T-helper 2 cell treated with Interferon-gamma antibody and Interleukin-4, amounts not matched to agents 100 ng/mL and 5 ng/mL, for 36 hours (primary cell): ENCODE data around the gene HS6ST3. TPM values are rescaled to one million over a fixed set of nuclear protein-coding genes. Genes with fewer than 3 reads are reported as not detected.
"Not testable (repeated sequence)": the region's sequence is repeated elsewhere in the genome, so short reads cannot be mapped to it uniquely, and the experiment has no call there.

Source experiments
- intact Hi-C: fragments of 100-400 bp; cut with micrococcal nuclease; formaldehyde crosslinking; loops from one replicate; pipeline ENCODE4 v1.15.1; 2023
- total RNA-seq: library from RNA; stranded (reverse); gene quantifications from 2 replicates; pipeline ENCODE4 v1.2.3, GENCODE V29; 2022

Gene HS6ST3
- total RNA-seq, 1 donor from 2014 or later, result not detected

DNA sequence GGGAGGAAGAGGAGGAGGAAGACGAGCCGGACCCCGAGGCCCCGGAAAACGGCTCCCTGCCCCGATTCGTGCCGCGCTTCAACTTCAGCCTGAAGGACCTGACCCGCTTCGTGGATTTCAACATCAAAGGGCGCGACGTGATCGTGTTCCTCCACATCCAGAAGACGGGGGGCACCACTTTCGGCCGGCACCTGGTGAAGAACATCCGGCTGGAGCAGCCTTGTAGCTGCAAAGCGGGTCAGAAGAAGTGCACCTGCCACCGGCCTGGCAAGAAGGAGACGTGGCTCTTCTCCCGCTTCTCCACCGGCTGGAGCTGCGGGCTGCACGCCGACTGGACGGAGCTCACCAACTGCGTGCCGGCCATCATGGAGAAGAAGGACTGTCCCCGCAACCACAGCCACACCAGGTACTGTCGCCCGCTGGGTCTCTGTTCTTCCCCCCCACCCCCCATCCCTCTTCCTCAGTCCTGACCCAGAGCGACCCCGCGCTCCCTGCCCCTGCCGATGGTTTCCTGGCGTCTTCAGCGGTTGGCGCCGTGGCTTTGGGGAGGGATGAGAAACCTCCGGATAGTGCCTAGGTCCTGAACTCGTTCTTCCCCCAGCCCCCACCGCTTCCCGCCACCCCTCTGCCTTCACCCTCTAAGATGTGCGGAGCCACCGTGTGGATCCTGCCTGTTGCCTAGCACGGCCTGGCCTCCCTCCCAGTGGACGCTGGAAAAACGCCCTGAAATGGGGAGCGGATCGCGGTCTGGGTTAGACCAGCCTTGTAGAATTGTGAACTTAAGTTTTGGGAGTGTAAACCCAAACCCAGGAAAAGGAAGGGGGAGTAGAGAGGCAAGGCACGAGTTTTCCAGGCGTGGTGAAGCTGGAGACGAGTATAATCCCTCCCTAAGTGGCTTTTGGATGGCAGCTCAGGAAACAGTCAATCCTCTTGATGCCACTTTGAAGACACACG, 1.5 kb downstream of the HS6ST3 start:
- intact Hi-C loops, result no loop called here

DNA sequence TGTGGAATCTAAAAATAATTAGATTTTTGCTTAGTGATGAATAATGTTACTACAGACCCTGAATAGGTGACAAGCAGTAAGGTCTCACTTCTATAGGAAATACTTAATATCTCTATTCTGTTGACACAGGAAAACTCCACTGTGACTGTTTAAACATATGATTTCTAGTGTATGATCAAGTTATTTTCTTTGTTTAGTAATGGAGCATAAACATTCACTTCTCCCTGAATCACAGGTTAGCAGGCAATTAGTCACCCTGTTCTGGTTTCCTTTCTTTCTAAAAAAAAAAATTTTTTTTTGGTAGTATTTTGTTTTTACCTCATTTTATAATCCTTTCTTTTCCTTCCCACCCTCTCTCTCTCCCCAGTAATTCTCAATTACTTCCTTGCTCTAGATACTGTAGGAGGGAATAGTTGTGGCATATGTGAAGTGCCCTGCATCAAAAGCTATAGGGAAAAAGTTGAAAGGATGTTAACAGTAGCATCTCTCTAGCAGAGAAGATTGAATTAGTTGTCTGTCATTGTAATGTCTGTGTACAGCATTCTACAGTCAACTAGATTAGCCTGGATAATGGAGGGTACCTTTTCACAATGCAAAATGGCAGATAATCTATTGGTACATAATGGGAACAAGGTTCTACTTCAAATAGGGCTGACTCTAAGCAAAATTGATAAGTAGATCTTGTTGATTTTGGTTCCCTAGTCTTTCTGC, 3.5 kb downstream of the HS6ST3 start:
- intact Hi-C loops, result no loop called here

DNA sequence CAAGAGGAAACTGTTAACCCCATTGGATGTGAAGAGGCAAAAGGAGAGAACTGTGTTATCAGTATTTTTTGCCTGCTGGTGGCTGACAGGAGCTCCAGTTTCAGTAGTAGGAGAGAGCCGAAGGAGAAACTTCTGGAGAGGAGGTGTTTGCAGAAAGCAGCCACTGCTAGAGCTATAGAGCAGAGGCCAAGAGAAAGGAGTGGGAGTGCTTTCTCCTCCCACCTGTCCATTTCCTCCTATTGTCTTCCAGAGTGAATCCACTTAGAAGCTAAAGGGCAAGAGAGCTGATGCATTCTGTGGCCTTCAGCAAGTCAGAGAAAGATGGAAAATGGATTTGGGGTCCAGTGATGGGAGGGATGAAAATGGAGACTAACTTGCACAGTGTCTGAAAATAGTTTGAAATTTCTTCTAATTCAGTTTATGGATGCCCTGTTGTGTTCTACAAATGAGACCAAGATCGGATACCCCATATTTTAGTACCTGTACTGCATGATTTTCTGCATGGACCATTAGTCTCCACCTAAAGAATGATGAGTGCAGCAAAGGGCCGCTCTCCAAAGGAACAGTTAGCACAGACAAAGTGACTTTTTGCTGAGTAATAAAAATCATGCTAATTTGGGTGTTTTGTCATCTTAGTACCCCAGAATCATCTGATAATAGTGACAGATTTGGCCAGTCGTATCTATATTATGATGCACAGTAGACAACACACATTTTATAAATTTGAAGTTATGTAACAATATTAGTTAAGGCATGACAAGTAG, 10.7 kb downstream of the HS6ST3 start:
- intact Hi-C loops, result no loop called here

DNA sequence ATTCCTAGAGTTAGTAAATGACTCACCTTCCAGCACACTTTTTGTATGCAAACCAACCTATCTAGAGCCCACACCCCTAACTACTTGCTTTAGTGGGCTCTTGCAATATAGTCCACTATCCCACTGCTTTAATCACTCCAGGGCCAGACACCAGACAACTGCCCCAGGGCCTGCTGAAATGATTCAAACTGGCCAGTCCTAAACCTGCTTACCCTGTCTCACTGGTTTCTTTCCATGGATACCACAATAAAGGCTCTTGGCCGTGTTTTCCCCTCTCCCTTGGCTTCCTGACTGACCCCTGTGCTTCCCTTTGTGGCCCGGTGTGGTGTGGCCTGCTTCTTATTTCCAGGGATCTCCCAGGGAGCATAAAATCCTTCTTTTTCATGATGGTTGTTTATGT, 14.6 kb downstream of the HS6ST3 start:
- intact Hi-C loops, result no loop called here

DNA sequence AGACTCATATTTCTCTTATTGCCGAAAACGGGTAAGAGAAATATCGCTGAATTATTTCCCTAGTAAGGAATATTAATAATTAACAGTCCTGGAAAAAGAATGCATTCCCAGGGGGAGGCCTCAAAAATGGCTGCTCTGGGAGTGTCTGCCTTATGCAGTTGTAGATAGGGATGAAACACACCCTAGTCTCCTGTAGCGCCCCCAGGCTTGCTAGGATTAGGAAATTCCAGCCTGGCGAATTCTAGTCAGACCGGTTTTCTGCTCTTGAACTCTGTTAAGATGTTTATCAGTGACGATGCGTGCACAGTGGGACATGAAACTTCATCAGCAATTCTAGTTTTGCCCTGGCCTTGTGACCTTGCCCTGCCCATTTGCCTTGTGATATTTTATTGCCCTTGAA, 18.2 kb downstream of the HS6ST3 start:
- intact Hi-C loops, result not testable (repeated sequence)

DNA sequence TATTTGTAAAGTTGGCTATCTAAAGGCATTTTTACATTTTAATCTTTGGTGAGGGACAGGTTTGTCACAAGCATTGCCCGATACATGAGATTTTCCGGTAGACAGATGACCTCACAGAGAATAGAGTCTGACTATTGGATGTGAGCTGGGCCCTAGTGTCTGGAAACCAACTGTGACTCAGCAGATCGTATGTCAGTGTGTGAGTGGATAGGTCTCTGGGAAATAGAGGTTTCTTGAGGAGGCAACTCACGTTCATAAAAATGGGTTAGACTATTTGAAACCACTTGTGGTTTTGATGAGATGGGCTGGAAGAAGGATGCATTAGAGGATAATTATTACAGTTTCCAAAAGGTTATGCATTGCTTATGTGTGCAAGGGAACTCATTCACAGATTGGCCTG, 19.2 kb downstream of the HS6ST3 start:
- intact Hi-C loops, result no loop called here

DNA sequence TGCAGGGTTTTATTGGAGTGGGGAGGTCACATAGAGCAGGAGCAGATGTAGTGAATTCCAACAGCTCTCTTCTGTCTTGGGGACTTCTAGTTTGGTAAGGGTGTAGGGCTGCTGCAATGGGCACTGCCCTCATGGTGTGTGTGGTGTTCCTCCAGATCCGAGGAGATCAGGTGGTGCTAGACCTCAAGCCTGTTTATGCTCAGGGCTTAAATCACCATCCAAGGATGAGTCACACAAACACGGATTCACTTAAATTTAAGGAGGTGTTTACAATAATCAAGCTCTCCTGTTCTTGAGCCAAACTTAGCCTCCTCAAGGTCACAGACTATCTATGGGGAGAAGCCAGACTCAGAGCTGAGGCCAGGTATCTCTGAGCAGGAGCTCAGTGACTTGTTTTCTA, 23.0 kb downstream of the HS6ST3 start:
- intact Hi-C loops, result no loop called here

DNA sequence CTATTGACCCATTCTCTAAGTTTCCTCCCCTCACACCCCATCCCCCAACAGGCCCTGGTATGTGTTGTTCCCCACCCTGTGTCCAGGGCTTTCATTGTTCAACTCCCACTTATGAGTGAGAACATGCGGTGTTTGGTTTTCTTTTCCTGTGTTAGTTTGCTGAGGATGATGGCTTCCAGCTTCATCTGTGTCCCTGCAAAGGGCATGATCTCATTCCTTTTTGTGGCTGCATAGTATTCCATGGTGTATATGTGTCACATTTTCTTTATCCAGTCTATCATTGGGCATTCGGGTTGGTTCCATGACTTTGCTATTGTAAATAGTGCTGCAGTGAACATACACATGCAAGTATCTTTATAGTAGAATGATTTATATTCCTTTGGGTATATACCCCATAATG, 25.5 kb downstream of the HS6ST3 start:
- intact Hi-C loops, result not testable (repeated sequence)

DNA sequence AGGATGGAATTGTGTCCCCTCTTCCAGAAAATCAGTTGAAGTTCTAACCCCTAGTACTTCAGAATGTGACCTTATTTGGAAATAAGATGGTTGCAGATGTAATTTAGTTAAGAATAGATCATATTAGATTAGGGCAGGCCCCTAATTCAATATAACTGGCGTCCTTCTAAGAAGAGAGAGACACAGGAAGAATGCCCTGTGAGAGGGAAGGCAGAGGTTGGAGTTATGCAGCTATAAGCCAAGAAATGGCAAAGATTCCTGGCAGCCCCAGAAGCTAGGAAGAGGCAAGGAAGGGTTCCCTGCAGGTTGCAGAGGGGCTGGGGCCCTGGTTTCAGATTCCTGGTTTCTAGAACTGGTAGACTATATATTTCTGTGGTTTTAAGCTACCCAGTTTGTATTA, 30.0 kb downstream of the HS6ST3 start:
- intact Hi-C loops, result no loop called here

DNA sequence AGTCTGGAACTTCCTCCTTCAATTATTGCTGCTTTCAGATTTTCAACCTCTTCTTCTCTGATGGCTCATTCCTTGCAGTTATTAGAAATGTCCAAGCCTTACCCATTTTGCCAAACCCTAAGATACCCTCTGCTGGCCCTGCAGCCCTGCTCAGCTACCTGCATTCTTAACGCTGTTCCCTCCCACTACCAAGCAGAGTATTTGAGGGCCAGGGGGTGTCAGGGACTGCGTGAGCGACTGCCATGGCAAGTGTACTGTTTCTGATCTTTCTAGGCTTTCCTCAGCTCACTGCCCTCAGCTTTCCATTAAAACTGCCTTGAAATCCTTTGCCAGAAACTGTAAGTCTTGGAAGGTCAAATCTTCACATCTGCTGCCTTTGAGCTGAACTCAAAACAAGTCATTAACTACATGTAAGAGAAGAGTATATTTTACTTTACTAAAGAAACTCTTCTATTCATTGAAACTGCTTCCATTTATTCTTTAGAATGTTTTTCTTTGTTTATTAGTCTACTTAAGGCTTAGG, 41.0 kb downstream of the HS6ST3 start:
- intact Hi-C loops, result no loop called here

DNA sequence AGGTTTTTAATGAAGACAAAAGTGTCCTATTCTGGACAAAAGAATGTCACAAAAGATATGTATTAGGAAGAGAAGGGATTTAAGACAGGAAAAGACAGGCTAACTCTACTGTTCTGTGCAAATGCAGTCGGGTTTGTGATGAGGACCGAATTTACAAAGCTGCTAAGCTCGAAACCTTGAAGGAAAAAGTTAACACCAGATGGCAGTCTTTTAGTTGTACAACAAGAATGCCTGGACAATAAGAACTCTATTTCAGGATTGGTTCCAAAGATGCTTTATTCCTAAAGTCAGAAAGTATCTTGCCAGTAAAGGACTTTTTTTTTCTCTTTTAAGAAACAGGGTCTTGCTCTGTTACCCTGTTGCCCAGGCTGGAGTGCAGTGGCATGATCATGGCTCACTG, 51.1 kb downstream of the HS6ST3 start:
- intact Hi-C loops, result no loop called here

DNA sequence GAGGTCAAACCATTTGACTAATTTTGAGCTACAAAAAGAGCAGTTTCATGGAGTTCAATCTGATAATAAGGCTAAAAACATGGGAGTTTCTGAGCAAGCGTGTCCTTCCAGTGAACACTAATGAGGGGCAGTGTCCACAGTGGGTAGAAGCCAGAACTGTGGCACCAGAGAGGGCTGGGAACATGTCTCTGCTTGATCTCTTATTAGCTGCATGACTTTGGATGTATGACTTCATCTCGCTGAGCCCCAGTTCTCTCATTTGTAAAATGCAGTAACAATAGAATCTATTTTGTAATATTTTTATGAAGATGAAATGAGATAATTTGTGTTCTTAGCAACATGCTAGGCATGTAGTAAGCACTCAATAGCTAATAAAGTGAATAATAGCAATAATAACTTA, 69.8 kb downstream of the HS6ST3 start:
- intact Hi-C loops, result no loop called here

DNA sequence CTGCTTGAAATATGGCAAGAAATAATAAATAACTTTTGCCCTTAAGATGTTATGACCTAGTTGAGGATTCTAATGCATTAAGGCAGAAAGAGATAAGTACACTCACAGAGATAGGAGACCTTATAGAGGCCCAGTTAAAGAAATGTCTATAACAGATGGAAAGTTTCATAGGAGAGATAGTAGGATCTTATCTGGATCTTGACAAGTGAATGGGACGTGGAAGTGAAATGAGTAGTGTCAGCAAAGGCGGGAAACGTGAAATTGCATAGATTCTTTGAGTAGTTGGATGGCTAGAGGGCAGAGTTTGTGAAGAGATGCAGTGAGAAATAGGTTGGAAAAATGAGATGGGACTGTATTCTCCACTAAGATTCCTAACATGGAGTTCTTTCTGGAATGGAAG, 71.2 kb downstream of the HS6ST3 start:
- intact Hi-C loops, result no loop called here

DNA sequence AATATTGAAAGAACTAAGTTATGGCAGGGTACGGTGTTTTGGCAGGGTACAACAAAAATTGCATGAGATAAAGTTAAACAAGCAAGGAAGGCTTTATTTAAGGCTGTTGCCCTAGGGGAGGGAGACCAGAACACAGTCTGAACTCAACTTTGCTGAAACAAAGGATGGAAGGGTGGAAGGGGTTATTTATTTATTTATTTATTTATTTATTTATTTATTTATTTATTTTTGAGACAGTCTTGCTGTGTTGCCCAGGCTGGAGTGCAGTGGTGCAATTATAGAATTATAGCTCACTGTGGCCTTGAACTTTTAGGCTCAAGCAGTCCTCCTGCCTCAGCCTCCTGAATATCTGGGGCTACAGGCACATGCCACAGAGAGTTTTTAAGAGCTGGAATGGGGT, 75.9 kb downstream of the HS6ST3 start:
- intact Hi-C loops, result no loop called here

DNA sequence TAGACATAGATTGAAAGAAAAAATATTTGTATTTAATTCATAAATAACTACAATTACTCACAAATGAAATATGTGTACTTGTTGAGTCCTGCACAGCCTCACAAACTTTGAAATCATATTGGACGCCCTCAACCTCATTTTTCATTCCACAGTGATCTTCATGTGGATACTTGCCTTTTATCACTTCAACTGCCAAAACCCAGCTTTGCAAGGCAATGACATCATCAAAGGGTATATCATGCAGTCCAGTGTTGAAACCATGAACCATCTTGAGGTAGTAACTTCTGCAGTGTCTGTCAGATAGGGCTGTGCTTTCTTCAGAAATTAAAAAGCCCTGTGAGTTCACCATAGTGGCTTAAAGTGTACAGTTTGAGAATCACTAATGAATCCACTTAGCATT, 82.2 kb downstream of the HS6ST3 start:
- intact Hi-C loops, result no loop called here

DNA sequence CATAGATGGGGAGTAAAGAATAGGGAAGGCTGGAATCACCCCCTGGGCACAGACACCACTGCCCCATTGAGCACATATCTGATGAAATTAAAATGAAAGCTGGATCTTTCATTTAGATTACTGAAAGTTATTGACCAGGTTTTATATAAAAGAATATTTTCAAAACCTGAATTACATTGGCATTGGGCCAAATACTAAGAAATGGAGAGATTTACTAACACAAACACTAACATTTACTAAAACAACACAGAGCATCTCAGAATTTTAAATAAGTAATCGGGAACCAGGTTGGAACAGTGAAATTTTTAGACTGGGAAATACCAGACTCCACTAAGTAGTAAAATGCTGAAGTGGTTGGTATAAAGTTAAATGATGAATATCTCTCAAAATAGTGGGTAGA, 88.9 kb downstream of the HS6ST3 start:
- intact Hi-C loops, result no loop called here

DNA sequence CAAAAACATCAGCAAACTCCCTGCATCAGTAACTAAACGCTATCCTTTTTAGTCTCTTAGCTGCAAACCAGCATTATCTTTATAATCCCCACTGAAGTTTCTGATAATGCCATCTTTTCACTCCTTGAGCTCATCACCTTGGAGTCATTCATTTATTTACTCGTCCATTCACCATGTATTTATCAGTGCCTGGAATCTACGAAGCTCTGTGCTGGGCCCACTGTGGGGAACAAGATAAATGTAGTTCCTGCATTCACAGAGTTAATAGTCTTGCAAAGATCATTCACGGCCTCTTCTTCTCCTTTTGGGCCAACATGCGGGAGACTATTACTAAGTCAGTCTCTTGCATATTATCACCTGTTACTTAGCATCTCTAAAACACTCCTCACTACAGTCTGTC, 89.4 kb downstream of the HS6ST3 start:
- intact Hi-C loops, result no loop called here

DNA sequence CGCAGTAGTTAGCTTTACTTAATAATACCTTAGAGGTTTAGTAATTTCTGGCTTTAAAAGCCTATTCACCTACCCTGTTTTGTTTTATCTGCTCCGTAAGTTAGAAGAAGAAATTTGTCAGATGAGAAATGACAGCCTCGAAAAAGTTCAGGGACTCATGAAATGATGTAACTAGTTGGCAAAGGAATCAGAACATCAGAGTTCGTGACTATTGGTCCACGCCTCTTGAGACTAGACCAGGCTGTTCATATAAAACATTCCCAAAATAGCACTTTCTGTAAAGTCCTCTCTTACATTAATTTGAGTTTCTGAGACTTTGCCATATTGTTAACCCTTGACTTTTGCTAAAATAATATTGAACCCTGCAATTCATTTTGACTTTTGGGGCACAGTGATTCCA, 92.0 kb downstream of the HS6ST3 start:
- intact Hi-C loops, result no loop called here

DNA sequence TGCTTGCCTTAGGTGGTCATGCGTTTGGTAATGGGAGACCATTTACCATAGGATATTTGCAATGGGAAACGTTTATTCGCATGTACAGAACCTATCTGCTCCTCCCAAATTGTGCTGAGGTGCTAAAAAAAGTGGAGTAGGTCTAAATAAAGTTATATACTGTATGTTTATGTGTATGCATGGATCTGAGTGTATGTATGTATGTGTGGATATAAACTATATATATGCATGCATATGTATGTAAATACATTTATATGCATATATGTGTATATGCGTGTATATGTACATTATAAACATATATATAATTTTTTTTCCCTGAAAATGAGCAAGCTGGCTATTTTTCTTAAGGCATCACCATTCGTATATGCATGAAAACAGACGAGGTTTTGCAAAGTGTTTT, 95.9 kb downstream of the HS6ST3 start:
- intact Hi-C loops, result no loop called here

DNA sequence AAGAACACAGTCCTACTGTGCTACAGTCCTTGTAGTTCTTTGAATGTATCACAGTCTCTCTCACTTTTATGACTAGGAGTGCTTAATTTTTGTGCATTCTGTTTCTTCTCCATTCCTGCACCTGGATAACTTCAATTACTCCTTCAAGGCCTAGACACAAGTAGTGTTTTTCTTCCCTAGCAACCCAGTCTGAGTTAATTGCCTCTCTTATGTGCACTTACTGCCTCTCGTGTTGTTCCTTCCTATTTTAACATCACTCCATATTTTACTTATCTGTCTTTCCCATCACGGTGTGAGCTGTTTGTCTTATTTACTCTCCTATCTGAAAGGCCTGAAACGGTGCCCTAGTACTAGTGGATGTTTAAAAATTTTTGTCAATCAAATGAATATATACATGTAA, 101.5 kb downstream of the HS6ST3 start:
- intact Hi-C loops, result no loop called here

DNA sequence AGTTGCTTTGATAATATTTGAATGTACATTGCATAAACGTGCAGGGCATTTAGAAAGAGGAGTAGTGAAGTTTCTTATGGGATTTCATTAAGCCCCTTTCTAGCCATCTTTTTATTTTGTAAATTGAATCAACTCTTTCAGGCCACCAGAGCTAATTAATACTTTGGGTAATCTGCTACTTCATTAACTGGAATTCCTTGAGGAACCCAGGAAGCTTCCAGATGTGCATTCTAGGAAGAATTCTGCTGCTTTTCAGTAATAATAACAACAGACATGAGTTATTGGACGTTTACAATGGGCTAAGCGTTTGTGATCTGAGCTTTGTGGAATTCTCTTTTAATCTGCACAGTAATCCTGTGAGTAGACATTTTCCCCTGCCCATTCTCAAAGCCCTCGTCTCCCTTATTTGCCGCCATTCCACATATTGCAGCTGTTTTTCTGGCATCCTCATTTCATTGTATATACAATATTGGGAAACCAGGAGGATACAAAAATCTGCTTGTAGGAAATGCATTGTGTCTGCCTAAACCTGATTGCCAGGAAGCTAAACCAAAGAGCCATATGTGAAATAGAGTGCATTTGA, 103.9 kb downstream of the HS6ST3 start:
- intact Hi-C loops, result no loop called here
